Activated T-helper 9 cell treated with anti-CD3 and anti-CD28 coated beads, Interleukin-2, amount 50 U/mL, for 16 hours (primary cell): ENCODE data around the gene CNTN5.
"Not testable (repeated sequence)": the region's sequence is repeated elsewhere in the genome, so short reads cannot be mapped to it uniquely, and the experiment has no call there.

Source experiments
- DNase-seq: peaks from one replicate; pipeline ENCODE4 v3.0.0-alpha.2; 2020; ENCODE audit warnings: low read depth

CNTN5 gene

DNA sequence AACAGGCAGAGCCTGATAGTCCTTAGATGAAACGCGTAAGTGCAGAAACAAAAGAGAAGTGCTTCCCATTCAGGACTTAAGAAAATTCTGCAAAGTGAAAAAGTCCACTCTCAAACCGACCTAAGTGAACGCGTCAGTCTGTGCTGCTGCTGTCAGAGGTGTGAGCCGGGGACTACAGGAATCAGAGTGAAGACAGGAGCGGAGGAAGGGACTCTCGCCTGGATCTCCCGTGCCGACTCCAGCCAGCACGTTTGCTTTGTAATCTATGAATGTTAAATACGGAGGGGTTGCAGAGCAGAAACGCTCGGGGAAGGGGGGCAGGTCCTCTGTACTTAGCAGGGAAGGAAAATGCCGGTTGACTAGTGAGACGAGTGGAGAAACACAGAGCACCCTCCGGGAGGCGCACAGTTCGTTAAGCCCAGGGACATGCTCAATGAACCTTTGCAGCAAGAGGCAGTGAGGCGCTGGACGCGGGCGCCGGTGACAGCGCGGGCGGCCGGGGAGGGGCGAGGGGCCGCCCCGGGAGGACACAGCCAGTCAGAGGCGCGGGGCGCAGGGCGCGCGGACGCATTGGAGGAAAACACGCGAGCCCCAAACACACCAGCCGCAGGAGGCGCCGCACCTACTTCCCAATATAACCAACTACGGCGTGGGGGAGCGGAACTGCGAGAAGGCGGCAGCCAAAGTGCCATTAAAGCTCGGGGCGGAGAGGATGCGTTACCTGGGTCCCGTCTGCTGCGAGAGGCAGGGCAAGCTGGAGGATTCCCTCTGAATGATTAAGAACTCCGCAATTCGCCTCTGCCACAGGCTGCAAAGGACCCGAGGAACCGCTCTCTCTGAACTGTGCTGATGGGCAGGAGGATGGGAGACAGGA, at the start of gene CNTN5:
Gene CNTN5 (plus strand): TSS at position 598 of the 874 bp plus-strand sequence.
- no peak for DNase-seq

DNA sequence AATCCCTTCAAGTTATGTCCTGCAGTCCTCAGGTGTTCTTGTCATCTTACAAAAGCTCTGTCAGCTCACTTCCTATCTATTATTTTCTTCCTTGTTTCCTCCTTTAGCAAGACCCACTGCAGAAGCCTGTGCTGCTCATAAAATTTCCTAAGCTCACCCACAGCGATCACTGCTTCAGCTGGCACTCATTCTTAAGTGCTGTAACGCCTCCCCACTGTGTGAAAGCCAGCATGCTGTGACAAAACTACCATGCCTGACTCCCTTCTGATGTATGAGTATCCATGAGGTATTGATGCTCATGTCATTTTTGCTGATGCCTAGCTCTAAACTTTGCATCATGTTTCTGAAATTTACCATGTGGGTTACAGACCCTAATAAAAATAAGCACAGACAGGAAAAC, 41.5 kb upstream of the CNTN5 start:
- DNase-seq = no peak

DNA sequence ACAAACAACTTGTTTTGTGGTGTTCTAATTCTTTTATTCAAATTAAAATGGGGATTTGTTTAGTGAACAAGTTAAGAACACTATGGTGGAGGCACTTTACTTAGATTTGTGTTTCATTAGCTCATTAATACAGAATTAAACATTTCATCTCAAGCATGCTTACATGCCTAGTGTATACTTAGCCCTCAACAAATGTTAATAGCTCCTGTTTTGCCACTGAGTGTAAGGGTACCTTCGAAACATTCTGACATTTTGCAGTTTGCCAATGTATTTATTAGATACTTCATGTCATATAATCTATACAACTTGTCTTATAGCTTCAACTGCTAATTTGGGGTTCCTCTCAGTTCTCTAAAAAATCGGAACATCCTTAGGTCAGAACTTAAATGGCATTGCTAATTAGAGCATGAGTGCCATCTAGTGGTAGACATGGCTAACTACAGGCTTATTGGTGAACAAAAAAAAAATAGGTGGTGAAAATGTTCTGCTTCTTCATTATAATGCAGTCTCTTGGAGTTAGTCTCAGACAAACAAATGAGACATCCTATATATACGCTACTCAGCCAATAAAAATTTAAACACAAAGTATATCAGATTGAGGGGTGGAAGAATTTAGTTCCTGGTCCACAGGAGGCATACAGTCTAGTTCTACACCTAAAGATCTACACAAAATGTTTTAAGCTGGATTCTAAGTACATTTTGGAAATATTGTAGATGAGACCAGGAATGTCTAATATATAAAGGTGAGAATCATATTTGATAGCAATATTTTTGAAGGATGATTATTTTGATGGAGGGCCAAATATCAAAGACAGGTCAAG, 4.9 kb upstream of the CNTN5 start:
- no peak for DNase-seq

DNA sequence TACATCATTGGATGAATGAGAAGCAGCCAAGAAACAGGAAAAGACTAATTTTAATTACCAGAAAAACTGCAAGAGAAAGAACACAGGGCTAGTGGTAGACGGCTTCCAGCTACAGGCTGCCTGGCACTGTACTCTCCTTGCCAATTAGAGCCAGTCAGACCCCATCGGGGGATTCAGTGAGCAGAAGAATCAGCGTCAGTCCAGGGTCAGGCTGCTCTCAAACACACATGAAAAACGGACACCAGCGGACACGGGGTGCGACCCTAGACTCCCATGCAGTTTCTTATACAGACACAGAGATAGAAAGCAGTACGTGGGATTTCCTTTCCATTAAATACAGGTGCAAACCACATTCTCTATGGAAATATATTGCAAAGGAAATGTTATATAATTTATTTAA, 1.1 kb upstream of the CNTN5 start:
- DNase-seq = no peak

DNA sequence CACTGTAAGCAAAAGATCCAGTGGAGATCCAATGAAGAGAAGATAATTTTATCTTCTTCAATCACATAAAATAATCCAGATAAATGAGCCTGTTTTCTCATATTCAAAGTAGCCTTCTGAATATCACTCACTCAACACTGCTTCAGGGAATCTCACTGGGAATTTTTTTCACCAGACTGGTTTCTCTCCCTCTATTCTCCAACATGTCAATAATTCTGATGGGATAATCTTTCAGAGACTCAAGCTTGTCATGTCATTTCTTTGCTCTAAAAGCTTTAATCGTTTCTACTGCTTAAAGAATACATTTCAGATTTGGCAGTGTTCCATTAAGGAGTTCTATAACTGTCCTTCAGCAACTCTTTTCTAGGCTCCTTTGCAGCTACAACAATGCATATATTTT, 16.3 kb downstream of the CNTN5 start:
- no peak for DNase-seq

DNA sequence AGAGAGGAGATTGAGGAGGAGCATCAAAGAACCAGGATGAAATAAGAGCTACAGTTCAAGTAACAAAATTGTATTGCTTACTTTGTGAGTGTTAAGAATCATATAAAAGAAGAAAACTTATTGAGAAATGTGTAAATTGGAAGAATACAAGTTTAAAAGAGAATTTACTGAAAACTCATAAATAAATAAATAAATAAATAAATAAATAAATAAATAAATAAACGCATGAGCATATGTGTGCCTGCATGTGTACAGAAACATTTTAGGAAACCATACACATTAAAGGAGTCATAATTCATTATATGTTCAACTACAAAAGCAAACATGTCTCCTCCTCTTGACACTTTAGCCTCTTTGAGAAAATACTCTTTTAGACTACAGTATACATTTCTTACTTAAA, 42.6 kb downstream of the CNTN5 start:
- no peak for DNase-seq

DNA sequence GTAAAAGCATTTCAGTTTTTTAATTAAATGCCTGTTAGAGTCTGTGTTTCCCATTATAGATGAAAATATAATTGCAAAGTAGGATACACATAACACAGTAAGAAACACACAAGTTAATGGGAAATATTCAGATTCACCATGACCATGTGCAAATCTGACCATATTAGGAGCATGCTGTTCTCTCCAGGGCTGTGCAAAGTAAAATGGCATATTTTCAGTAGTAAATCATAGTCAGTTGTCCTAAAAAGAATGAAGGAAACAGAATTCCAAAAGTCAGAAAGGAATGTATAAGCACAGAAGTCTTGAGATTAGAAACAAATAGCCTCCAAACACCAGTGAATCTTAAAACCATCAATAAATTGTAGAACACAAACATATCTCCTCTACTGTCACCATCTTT, 44.4 kb downstream of the CNTN5 start:
- no peak for DNase-seq

DNA sequence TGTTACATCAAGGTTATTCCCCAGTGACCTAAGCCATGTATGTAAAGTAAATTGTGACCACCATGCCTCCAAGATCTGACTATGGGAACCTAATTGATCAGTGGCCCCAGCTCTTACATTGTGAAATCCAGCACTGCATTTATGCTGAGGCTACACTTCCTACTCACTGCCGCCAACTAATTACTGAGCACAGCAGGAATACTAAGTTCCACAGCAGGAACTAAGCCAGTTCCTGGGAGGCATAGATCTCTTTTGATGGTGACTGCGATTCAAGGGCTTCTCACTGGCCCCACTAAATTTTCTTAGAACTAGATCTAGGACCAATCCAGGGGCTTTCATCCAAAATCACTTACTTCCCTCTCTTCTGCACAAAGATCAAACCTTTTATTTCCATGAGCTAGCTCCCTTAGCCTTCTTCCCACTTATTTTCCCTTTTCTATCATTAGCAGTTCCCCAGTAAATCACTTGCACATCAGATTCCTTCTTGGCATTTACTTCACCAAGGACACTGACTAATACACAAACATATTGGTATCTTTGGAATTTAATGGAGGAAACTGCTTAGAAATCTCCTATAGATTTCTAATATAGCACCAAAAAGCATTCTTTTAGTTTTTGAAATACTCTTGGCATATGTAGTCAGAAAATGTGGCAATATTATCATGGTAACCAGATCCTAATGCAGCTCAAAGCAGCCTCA, 46.0 kb downstream of the CNTN5 start:
- DNase-seq = no peak

DNA sequence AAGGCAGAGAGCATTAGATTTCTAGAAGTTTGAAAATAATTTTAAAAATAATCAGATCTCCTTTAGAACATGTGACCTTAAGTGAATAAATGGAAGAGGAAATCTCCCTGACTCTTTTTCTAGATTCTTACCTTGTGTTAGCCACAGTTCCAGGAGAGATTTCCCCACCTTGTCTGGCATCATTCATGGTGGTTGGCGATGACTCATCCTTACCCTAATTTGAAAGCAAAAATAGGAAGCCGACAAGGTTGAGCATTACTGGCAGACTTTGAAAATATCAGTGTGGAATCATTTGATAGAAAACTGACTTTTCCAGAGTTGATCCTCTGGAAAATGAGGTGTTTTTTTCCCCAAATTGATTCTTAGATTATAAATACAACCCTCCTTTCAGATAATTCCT, 48.1 kb downstream of the CNTN5 start:
- no peak for DNase-seq

DNA sequence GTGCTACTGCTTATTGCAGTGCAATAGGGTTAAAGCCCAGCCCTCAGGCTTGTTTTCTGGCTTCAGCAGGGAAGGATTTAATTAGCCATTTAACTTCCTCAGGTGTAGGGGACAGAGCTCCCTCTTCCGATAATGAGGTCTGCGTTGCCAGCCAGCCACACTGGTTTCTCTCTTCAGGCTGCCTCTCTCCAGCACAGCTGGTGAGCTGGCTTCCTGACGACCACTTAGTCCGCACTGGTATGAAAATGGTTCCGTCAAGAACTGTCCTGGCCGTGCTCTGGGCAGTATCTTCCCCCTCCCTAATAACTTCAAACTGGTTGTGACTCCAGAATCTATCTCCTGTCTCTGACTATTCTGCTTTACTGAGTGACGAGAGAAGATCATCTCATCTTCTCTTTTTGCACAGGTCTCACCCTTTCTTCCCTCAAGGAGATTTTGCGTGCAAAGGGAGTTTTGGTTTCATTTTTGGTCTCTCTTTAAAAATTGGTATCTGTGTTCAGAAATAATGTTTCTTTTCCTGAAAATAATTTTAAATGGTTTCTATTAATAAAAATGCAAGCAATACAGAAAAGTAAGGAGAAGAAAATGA, 49.2 kb downstream of the CNTN5 start:
- no peak for DNase-seq

DNA sequence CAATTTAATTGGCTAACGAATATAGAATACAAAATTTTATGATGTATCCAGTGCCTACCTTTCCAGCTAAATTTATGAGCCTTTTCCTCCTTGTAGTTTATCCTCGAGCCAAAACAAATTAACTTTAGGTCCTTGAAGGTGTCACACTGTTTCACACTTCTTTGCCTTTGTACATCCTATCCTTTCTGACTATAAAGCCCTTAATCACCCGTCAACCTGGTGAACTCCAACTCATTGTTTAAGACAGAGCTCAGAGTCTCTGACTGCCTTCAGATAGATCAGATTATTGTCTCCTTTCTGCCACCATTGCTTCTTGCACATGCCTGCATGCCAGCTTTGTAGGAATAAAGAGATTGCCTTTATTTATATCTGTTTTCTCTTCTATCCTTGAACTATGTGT, 58.8 kb downstream of the CNTN5 start:
- no peak for DNase-seq

DNA sequence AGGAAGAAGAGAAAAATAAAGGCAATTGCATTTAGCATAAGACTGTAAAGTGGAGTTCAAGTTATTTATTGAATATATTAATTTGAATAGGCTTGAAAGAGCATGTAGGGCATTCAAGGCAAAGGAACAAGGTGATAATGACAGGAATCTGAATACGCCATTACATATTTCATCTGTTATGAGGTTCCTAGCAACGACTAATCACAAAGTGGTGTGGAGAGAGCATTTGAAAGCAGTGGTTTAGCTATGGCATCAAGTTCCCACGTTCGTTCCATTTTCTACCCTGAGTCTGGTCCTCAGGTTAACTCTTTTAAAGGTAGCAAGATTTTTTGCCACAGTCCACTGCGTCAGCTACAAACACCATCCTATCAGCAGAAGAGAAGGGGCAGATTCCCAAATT, 59.4 kb downstream of the CNTN5 start:
- DNase-seq = no peak

DNA sequence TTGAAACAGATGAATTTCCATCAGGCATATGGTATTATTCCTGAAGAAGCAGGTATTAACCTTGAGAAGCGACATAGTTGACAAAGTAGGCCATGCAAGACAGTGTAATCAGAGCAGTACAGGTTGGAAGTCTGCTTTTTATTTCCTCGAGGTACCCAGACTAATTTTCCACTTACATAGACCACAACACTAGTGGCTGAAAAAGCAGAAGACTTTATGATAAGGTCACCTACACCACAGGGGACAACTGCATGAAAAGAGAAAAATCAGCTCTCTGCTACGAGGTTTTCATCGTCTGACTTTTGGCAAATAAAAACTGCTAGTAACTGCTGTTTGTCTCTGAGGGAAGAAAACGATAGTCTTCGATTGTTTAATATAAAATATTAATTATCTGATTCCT, 77.5 kb downstream of the CNTN5 start:
- no peak for DNase-seq

DNA sequence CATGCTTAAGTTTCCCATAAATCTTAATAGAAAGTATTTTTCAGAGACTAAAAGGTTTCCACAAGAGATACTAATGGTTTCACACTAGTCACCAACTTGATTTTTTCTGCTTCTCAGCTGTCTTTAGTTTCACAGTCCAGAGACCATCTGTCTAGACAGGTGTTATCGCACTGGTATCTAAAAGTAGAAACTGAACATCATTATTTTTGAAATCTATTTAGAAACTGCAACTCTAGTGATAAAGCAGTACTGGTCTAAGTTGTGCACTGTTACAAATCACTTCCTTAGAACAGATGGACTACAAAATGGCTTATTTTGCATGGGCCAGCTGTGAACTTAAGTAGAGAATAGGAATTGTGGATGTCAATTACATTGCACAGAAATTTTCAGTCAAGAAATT, 78.0 kb downstream of the CNTN5 start:
- DNase-seq = no peak

DNA sequence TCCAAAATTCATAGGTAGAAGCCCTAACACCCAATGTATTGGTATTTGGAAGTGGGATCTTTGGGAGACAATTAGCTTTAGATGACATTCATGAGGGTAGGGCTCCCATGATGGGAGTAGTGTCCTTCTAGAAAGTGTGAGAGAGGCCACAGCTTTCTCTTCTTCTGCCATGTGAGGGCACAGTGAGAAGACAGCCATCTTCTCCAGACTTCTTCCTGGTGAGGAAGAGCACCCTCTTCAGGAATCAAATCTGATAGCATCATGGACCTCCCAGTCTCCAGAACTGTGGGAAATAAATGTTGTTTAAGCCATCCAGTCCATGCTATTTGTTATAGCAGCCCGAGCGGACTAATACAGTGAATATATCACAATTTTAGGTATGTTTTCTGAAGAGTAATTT, 96.9 kb downstream of the CNTN5 start:
- no peak for DNase-seq

DNA sequence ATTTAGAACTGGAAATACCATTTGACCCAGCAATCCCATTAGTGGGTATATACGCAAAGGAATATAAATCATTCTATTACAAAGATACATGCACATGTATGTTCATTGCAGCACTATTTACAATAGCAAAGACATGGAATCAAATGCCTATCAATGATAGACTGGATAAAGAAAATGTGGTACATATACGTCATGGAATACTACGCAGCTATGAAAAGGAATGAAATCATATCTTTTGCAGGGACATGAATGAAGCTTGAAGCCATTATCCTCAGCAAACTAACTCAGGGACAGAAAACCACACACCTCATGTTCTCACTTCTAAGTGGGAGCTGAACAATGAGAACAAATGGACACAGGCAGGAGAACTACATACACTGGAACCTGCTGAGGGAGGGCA, 113.1 kb downstream of the CNTN5 start:
- DNase-seq = not testable (repeated sequence)

DNA sequence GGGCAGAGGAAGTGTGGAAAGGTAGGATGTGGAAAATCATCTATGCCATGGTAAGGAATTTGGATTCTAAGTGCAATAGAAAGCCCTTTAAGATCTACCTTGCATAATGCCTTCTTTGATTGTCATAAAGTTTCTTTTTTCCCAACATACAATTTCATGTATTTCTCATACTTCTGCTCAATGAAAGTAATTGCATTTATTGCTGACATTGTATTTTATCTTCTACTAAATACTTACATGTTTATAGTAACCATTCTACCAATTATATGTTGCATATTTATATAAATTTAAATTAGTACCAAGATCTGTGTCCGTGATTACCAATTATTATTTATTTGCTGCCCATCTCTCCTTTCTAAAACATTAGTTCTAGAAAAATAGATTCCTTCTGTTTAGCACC, 114.8 kb downstream of the CNTN5 start:
- no peak for DNase-seq

DNA sequence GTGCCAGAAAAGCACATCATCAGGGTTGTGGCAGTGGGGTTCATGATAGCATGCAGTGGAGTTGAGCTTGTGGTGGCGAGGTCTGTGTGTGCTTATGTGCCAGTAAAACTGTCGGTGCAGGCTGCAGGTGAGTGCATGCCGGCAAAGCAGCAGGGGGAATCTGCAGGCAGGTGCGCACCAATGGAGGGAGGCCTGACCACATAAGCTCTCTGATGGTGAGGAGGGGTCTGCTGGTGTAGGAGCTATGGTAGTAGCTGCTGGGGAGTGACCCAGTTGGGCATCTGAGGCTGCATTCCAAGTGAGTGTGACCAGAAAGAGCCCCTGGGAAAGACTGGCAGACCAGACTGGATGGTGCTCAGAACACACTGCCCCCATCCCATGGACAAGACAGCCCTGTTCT, 121.5 kb downstream of the CNTN5 start:
- DNase-seq = no peak

DNA sequence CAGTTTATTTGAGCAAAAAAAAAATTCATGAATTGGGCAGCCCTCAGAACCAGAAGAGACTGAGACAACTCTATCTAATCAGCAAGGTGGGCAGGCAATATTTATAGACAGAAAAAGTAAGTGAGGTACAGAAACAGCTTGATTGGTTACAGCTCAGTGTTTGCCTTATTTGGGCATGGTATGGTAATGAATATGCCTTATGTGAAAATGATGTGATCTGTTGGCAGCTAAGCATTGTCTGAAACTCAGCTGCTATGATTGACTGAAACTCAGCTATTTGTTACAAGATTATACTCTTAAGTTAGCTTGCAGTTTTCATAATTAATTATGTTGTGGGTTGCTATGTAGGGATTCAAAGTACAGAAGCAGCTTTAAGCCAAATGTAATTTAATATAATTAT, 127.6 kb downstream of the CNTN5 start:
- DNase-seq = no peak

DNA sequence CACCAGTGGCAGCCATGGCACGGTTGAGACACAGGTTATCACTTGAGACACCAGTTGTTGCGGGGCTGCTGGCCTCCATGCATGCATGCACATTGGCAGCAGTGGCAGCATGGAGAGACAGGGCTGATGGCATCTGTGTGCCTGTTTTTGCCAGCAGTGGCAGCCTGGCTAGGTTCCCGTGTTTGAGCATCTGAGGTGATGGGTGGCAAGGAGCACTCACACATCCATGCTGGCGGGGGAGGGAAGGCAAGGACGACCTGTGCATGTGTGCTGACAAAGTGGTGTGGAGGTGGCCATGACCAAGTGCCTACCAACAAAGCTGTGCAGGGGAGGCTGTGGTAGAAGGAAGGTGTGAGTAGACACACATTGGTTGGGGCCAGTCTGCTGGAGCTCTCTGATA, 133.5 kb downstream of the CNTN5 start:
- DNase-seq = no peak

DNA sequence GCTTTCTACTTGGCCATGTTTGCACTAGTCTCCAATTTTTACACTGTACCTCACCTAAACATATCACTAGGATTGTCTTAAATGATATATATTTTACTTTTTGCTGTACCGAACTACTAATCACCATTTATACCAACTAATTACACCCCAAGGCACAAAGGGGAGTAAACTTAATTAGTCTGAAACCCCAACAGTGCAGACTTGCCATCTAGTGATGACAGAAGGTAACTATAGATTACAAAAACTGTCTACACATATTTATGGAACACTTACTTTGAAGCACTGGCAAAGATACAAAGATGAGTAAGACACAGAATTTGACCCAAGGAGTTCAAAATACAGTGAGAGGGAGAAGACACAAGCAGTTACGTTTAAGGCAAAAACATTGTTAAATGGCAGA, 139.7 kb downstream of the CNTN5 start:
- no peak for DNase-seq

DNA sequence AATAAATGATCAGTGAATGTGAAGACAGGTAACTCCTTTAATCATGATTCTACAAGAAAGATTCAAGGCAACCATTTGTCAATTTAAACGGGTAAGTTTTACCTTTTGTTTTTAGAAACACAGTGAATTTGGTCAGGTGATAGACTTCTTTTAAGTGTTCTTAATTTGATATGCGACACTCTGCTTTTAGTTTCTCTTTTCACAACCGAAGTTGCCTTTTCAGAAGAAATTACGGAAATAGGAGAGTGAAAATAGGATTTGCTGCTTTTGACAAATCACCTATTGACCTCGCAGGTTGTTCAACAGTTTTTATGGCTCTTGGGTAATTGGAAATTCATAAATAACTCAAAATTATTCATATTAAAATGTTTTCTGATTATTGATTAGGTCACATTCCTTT, 142.1 kb downstream of the CNTN5 start:
- no peak for DNase-seq
